Measurements from ENCODE around the gene SYT6.

SYT6 gene

GRCh38 chr1:114102136-114102535 lies 51.5 kb downstream of the SYT6 start:
- Histone ChIP-seq H3K27ac (ENCODE audit: low read depth, low read length) (no peak overlapping the region), H3K36me3 (ENCODE audit: control insufficient read depth, insufficient read depth, low read length) (no peaks in the 10 kb centered on the region), H3K27me3 (ENCODE audit: insufficient read depth, low read length, poor library complexity) (no peaks in the 10 kb centered on the region), H2BK120ac (ENCODE audit: low read depth, low read length) (no peak overlapping the region), H3K18ac (ENCODE audit: low read length) (no peak overlapping the region), H2BK5ac (ENCODE audit: low read length) (no peak overlapping the region), H4K8ac (ENCODE audit: low read depth, low read length) (no peak overlapping the region), H3K4me3 (ENCODE audit: low read length) (no peak overlapping the region), H3K4me1 (ENCODE audit: control insufficient read depth, low read depth, low read length) (peaks cover 2% of the 10 kb centered on the region), H3K56ac (ENCODE audit: low read length) (no peak overlapping the region), H3K79me1 (ENCODE audit: low read length) (no peaks in the 10 kb centered on the region), H3K9ac (ENCODE audit: low read length) (no peak overlapping the region), H4K5ac (ENCODE audit: low read length) (no peak overlapping the region), H2AK5ac (ENCODE audit: low read length) (no peak overlapping the region), H3K4ac (ENCODE audit: low read depth, low read length) (no peak overlapping the region), H3K4me2 (ENCODE audit: low read length) (no peak overlapping the region), H3K23ac (ENCODE audit: low read length) (no peak overlapping the region), H2BK15ac (replicated peaks; ENCODE audit: low read depth) (no peak overlapping the region), H3K79me2 (ENCODE audit: control insufficient read depth, insufficient read depth, low read length) (no peaks in the 10 kb centered on the region)
- DNase-seq, result no peak
- no CpG with 5 or more reads among the region's 2 CpGs for WGBS (ENCODE audit: extremely low coverage, insufficient coverage, low lambda C conversion rate)

GRCh38 chr1:114100148-114100547 lies 53.5 kb downstream of the SYT6 start:
- Histone ChIP-seq H2BK5ac (ENCODE audit: low read length) (no peak overlapping the region), H3K36me3 (ENCODE audit: control insufficient read depth, insufficient read depth, low read length) (no peaks in the 10 kb centered on the region), H3K9ac (ENCODE audit: low read length) (no peak overlapping the region), H4K8ac (ENCODE audit: low read depth, low read length) (no peak overlapping the region), H3K56ac (ENCODE audit: low read length) (no peak overlapping the region), H3K4me3 (ENCODE audit: low read length) (no peak overlapping the region), H3K23ac (ENCODE audit: low read length) (no peak overlapping the region), H3K79me1 (ENCODE audit: low read length) (no peaks in the 10 kb centered on the region), H3K4ac (ENCODE audit: low read depth, low read length) (no peak overlapping the region), H2BK15ac (replicated peaks; ENCODE audit: low read depth) (no peak overlapping the region), H3K79me2 (ENCODE audit: control insufficient read depth, insufficient read depth, low read length) (no peaks in the 10 kb centered on the region), H2AK5ac (ENCODE audit: low read length) (no peak overlapping the region), H3K18ac (ENCODE audit: low read length) (no peak overlapping the region), H3K4me2 (ENCODE audit: low read length) (no peak overlapping the region), H3K27ac (ENCODE audit: low read depth, low read length) (no peak overlapping the region), H3K27me3 (ENCODE audit: insufficient read depth, low read length, poor library complexity) (no peaks in the 10 kb centered on the region), H4K5ac (ENCODE audit: low read length) (no peak overlapping the region), H3K4me1 (ENCODE audit: control insufficient read depth, low read depth, low read length) (peaks cover 2% of the 10 kb centered on the region), H2BK120ac (ENCODE audit: low read depth, low read length) (no peak overlapping the region)
- DNase-seq, result no peak
- no CpG with 5 or more reads among the region's 6 CpGs for WGBS (ENCODE audit: extremely low coverage, insufficient coverage, low lambda C conversion rate)

- Histone ChIP-seq H3K79me1 (ENCODE audit: low read length) (no peaks in the 10 kb centered on the region), H3K27me3 (ENCODE audit: insufficient read depth, low read length, poor library complexity) (no peaks in the 10 kb centered on the region), H4K5ac (ENCODE audit: low read length) (no peak overlapping the region), H3K4me1 (ENCODE audit: control insufficient read depth, low read depth, low read length) (peaks cover 2% of the 10 kb centered on the region), H2AK5ac (ENCODE audit: low read length) (no peak overlapping the region), H3K27ac (ENCODE audit: low read depth, low read length) (no peak overlapping the region), H4K8ac (ENCODE audit: low read depth, low read length) (no peak overlapping the region), H2BK120ac (ENCODE audit: low read depth, low read length) (no peak overlapping the region), H3K4me2 (ENCODE audit: low read length) (no peak overlapping the region), H3K23ac (ENCODE audit: low read length) (no peak overlapping the region), H3K56ac (ENCODE audit: low read length) (no peak overlapping the region), H3K9ac (ENCODE audit: low read length) (no peak overlapping the region), H3K4ac (ENCODE audit: low read depth, low read length) (no peak overlapping the region), H2BK5ac (ENCODE audit: low read length) (no peak overlapping the region), H3K36me3 (ENCODE audit: control insufficient read depth, insufficient read depth, low read length) (no peaks in the 10 kb centered on the region), H3K18ac (ENCODE audit: low read length) (no peak overlapping the region), H3K4me3 (ENCODE audit: low read length) (no peak overlapping the region), H3K79me2 (ENCODE audit: control insufficient read depth, insufficient read depth, low read length) (no peaks in the 10 kb centered on the region), H2BK15ac (replicated peaks; ENCODE audit: low read depth) (no peak overlapping the region)
- no peak for DNase-seq
- WGBS (ENCODE audit: extremely low coverage, insufficient coverage, low lambda C conversion rate), result no CpG with 5 or more reads among the region's 4 CpGs
Measured at GRCh38 chr1:114099268-114099667, 54.4 kb downstream of the SYT6 start.

GRCh38 chr1:114097109-114097508 lies 56.6 kb downstream of the SYT6 start:
- Histone ChIP-seq H2BK15ac (replicated peaks; ENCODE audit: low read depth) (no peak overlapping the region), H3K4me3 (ENCODE audit: low read length) (no peak overlapping the region), H4K8ac (ENCODE audit: low read depth, low read length) (no peak overlapping the region), H3K56ac (ENCODE audit: low read length) (no peak overlapping the region), H3K36me3 (ENCODE audit: control insufficient read depth, insufficient read depth, low read length) (no peaks in the 10 kb centered on the region), H3K27ac (ENCODE audit: low read depth, low read length) (no peak overlapping the region), H2BK120ac (ENCODE audit: low read depth, low read length) (no peak overlapping the region), H3K9ac (ENCODE audit: low read length) (no peak overlapping the region), H3K79me2 (ENCODE audit: control insufficient read depth, insufficient read depth, low read length) (no peaks in the 10 kb centered on the region), H4K5ac (ENCODE audit: low read length) (no peak overlapping the region), H3K4me2 (ENCODE audit: low read length) (no peak overlapping the region), H3K23ac (ENCODE audit: low read length) (no peak overlapping the region), H3K79me1 (ENCODE audit: low read length) (no peaks in the 10 kb centered on the region), H3K4me1 (ENCODE audit: control insufficient read depth, low read depth, low read length) (peaks cover 2% of the 10 kb centered on the region), H3K27me3 (ENCODE audit: insufficient read depth, low read length, poor library complexity) (no peaks in the 10 kb centered on the region), H3K4ac (ENCODE audit: low read depth, low read length) (no peak overlapping the region), H3K18ac (ENCODE audit: low read length) (no peak overlapping the region), H2AK5ac (ENCODE audit: low read length) (no peak overlapping the region), H2BK5ac (ENCODE audit: low read length) (no peak overlapping the region)
- DNase-seq, result no peak
- no CpG with 5 or more reads among the region's 3 CpGs for WGBS (ENCODE audit: extremely low coverage, insufficient coverage, low lambda C conversion rate)

GRCh38 chr1:114094675-114095074 lies 59.0 kb downstream of the SYT6 start:
- H3K27ac ChIP-seq (ENCODE audit: low read depth, low read length), result no peak overlapping the region
- no peaks in the 10 kb centered on the region for H3K79me2 ChIP-seq (ENCODE audit: control insufficient read depth, insufficient read depth, low read length)
- no peaks in the 10 kb centered on the region for H3K79me1 ChIP-seq (ENCODE audit: low read length)
- no peak overlapping the region for H2BK5ac ChIP-seq (ENCODE audit: low read length)
- no peak overlapping the region for H2BK15ac ChIP-seq (replicated peaks; ENCODE audit: low read depth)
- no peak overlapping the region for H3K23ac ChIP-seq (ENCODE audit: low read length)
- no peak for DNase-seq
- no peak overlapping the region for H3K4me2 ChIP-seq (ENCODE audit: low read length)
- WGBS (ENCODE audit: extremely low coverage, insufficient coverage, low lambda C conversion rate), result no CpG with 5 or more reads among the region's 9 CpGs
- H3K36me3 ChIP-seq (ENCODE audit: control insufficient read depth, insufficient read depth, low read length), result no peaks in the 10 kb centered on the region
- no peak overlapping the region for H3K9ac ChIP-seq (ENCODE audit: low read length)
- H3K56ac ChIP-seq (ENCODE audit: low read length), result no peak overlapping the region
- no peaks in the 10 kb centered on the region for H3K27me3 ChIP-seq (ENCODE audit: insufficient read depth, low read length, poor library complexity)
- H4K5ac ChIP-seq (ENCODE audit: low read length), result no peak overlapping the region
- H3K4me1 ChIP-seq (ENCODE audit: control insufficient read depth, low read depth, low read length), result peaks cover 2% of the 10 kb centered on the region
- H3K4ac ChIP-seq (ENCODE audit: low read depth, low read length), result no peak overlapping the region
- no peak overlapping the region for H3K4me3 ChIP-seq (ENCODE audit: low read length)
- no peak overlapping the region for H2BK120ac ChIP-seq (ENCODE audit: low read depth, low read length)
- no peak overlapping the region for H4K8ac ChIP-seq (ENCODE audit: low read depth, low read length)
- no peak overlapping the region for H2AK5ac ChIP-seq (ENCODE audit: low read length)
- H3K18ac ChIP-seq (ENCODE audit: low read length), result no peak overlapping the region

GRCh38 chr1:114094363-114094634 lies 59.4 kb downstream of the SYT6 start:
- Histone ChIP-seq H2BK5ac (ENCODE audit: low read length) (no peak overlapping the region), H2AK5ac (ENCODE audit: low read length) (no peak overlapping the region), H2BK15ac (replicated peaks; ENCODE audit: low read depth) (no peak overlapping the region), H3K79me1 (ENCODE audit: low read length) (no peaks in the 10 kb centered on the region), H3K4ac (ENCODE audit: low read depth, low read length) (no peak overlapping the region), H2BK120ac (ENCODE audit: low read depth, low read length) (no peak overlapping the region), H3K27me3 (ENCODE audit: insufficient read depth, low read length, poor library complexity) (no peaks in the 10 kb centered on the region), H3K56ac (ENCODE audit: low read length) (no peak overlapping the region), H3K79me2 (ENCODE audit: control insufficient read depth, insufficient read depth, low read length) (no peaks in the 10 kb centered on the region), H3K4me3 (ENCODE audit: low read length) (no peak overlapping the region), H3K4me1 (ENCODE audit: control insufficient read depth, low read depth, low read length) (no peaks in the 10 kb centered on the region), H3K18ac (ENCODE audit: low read length) (no peak overlapping the region), H4K8ac (ENCODE audit: low read depth, low read length) (no peak overlapping the region), H3K27ac (ENCODE audit: low read depth, low read length) (no peak overlapping the region), H3K23ac (ENCODE audit: low read length) (no peak overlapping the region), H3K4me2 (ENCODE audit: low read length) (no peak overlapping the region), H3K36me3 (ENCODE audit: control insufficient read depth, insufficient read depth, low read length) (no peaks in the 10 kb centered on the region), H4K5ac (ENCODE audit: low read length) (no peak overlapping the region), H3K9ac (ENCODE audit: low read length) (no peak overlapping the region)
- DNase-seq, result no peak
- no CpG with 5 or more reads among the region's 4 CpGs for WGBS (ENCODE audit: extremely low coverage, insufficient coverage, low lambda C conversion rate)

Measured in mesendoderm (in vitro differentiated cells).